PC-9 (cell line): Measurements from ENCODE around the gene POGZ. TPM values are rescaled to one million over a fixed set of nuclear protein-coding genes. Genes with fewer than 3 reads are reported as not detected.

Experiments
- BruUV-seq: library from RNA; stranded (reverse); fragments of 400-500 nt; replicated peaks from 2 replicates; lab custom pipeline; 2021; lab: Mats Ljungman, UMichigan
- CTCF ChIA-PET: fragments of 300-600 bp; sonication (Branson Sonifier 250); formaldehyde crosslinking; loops from one replicate; lab custom pipeline; 2022; ENCODE audit warnings: antibody characterized with exemption; lab: Charles Lee
- POLR2A ChIA-PET: fragments of 300-600 bp; sonication (Branson Sonifier 250); formaldehyde crosslinking; loops from one replicate; lab custom pipeline; 2022; ENCODE audit warnings: antibody characterized with exemption; ENCODE audit not compliant: unreplicated experiment; lab: Charles Lee
- DNase-seq, 2 experiments: peaks; one replicate each; pipeline versions ENCODE4 v3.0.0 to v3.0.0-alpha.2; 2015 to 2022; ENCODE audit warnings: mixed read lengths in 1 of 2
- H2AFZ ChIP-seq: fragments of 200-600 bp; sonication (generic); 2 replicates; pipeline ENCODE4 v1.8.1; 2017; ENCODE audit warnings: antibody characterized with exemption
- H3F3A ChIP-seq: fragments of 200-600 bp; sonication (generic); 2 replicates; pipeline ENCODE4 v1.8.1; 2017; ENCODE audit warnings: antibody characterized with exemption, mild to moderate bottlenecking, low read depth; ENCODE audit not compliant: insufficient read depth
- H3K27ac ChIP-seq: fragments of 200-600 bp; sonication (generic); 2 replicates; pipeline ENCODE4 v1.6.1; 2016; ENCODE audit warnings: mixed run types
- H3K27me3 ChIP-seq: fragments of 200-600 bp; sonication (generic); 2 replicates; pipeline ENCODE4 v1.6.1; 2016; ENCODE audit warnings: low read depth, mixed run types; ENCODE audit not compliant: insufficient read depth
- H3K36me3 ChIP-seq: fragments of 200-600 bp; sonication (generic); 2 replicates; pipeline ENCODE4 v1.6.1; 2016; ENCODE audit warnings: low read depth, mixed run types
- H3K4me1 ChIP-seq: fragments of 200-600 bp; sonication (generic); replicated peaks from 2 replicates; pipeline ENCODE4 v1.6.1; 2016; ENCODE audit warnings: mixed run types; ENCODE audit not compliant: insufficient read depth
- H3K4me2 ChIP-seq: fragments of 200-600 bp; sonication (generic); 2 replicates; pipeline ENCODE4 v1.6.1; 2017; ENCODE audit warnings: mixed run types
- H3K4me3 ChIP-seq: fragments of 200-600 bp; sonication (generic); 2 replicates; pipeline ENCODE4 v1.6.1; 2016; ENCODE audit warnings: mixed run types
- H3K79me2 ChIP-seq: fragments of 200-600 bp; sonication (generic); 2 replicates; pipeline ENCODE4 v1.6.1; 2017; ENCODE audit warnings: low read depth, mixed run types
- H3K9me2 ChIP-seq: fragments of 200-600 bp; sonication (generic); 2 replicates; pipeline ENCODE4 v1.8.1; 2017; ENCODE audit warnings: mild to moderate bottlenecking; ENCODE audit not compliant: insufficient read depth
- H3K9me3 ChIP-seq: fragments of 200-600 bp; sonication (generic); 2 replicates; pipeline ENCODE4 v1.8.1; 2016; ENCODE audit warnings: low read depth; ENCODE audit not compliant: insufficient read depth
- H4K20me1 ChIP-seq: fragments of 200-600 bp; sonication (generic); 2 replicates; pipeline ENCODE4 v1.8.1; 2017; ENCODE audit not compliant: insufficient read depth
- CTCF ChIP-seq: fragments of 200-600 bp; sonication (generic); conservative IDR thresholded peaks from 2 replicates; pipeline ENCODE4 v1.6.1; 2017; ENCODE audit warnings: mixed run types, antibody characterized with exemption, mild to moderate bottlenecking, moderate library complexity
- EZH2 ChIP-seq: fragments of 200-600 bp; sonication (generic); IDR thresholded peaks from 2 replicates; pipeline ENCODE4 v1.8.0; 2017; ENCODE audit warnings: antibody characterized with exemption, low read depth
- intact Hi-C: fragments of 100-400 bp; cut with micrococcal nuclease; formaldehyde crosslinking; loops from one replicate; pipeline ENCODE4 v1.10.0; 2022; ENCODE audit not compliant: unreplicated experiment
- total RNA-seq: library from RNA; stranded (reverse); gene quantifications from 2 replicates; pipeline ENCODE4 v1.2.3, GENCODE V29; 2021

Gene POGZ
- total RNA-seq, 1 experiment from 2014 or later: 71.0 TPM

GRCh38 chr1:151370211-151370911 lies 88.9 kb downstream of the POGZ start:
- DNase-seq: no peak
- no TSS peak for BruUV-seq
- ChIA-PET POLR2A (interaction anchor here (0.5 to 0.6 kb wide), 2 partner anchors 308 to 628 kb away, joined by 3 read pairs; no protein-coding TSS in a partner anchor), CTCF (interaction anchor here (0.5 kb wide), 1 partner anchor 13 kb away, joined by 3 read pairs; no protein-coding TSS in a partner anchor)
- peaks cover 5% of the 10 kb centered on the region; the same call in 1 of the 2 replicates for H3F3A ChIP-seq
- no peak overlapping the region; the same call in 1 of the 2 replicates for H2AFZ ChIP-seq
- H3K27me3 ChIP-seq: no peaks in the 10 kb centered on the region
- intact Hi-C loops: no loop called here
- no peaks in the 10 kb centered on the region for H4K20me1 ChIP-seq
- no peaks in the 10 kb centered on the region for H3K9me2 ChIP-seq
- no peak overlapping the region for H3K4me2 ChIP-seq
- no peaks in the 10 kb centered on the region for H3K36me3 ChIP-seq
- H3K79me2 ChIP-seq: no peaks in the 10 kb centered on the region
- no peaks in the 10 kb centered on the region for H3K9me3 ChIP-seq
- no peak overlapping the region for H3K4me3 ChIP-seq
- TF ChIP-seq CTCF (no peak), EZH2 (no peak)
- H3K27ac ChIP-seq: no peak overlapping the region
- no peaks in the 10 kb centered on the region; the same call in 1 of the 2 replicates for H3K4me1 ChIP-seq

DNA sequence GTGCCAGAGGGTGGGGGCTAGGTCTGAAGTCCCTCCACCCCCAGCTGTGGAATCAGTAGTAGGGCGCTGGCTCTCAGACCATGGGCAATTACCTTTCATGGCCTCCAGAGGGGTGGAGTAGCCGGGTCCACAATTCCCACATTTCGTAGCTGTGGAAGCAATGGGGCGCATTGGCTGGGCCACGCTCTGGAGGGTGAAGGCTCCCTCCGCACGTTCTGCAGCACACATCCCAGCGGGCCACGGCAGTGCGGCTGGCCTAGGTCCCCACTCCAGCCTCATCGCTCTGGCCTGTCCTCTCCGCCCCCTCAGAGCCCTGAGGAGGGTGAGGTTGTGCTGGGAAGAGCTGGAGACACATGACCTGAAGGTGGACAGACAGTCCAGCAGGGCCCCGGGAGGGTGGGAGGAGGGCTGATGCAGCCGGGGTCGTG lies 89.7 kb downstream of the POGZ start:
- ChIA-PET POLR2A (interaction anchor here (0.6 kb wide), 1 partner anchor 307 kb away, joined by 3 read pairs; no protein-coding TSS in a partner anchor), CTCF (no interaction called here)
- no peaks in the 10 kb centered on the region for H3K79me2 ChIP-seq
- H3K36me3 ChIP-seq: no peaks in the 10 kb centered on the region
- H4K20me1 ChIP-seq: no peaks in the 10 kb centered on the region
- TF ChIP-seq EZH2: no peak
- TF ChIP-seq CTCF: no peak
- no peaks in the 10 kb centered on the region for H3K9me2 ChIP-seq
- BruUV-seq: no TSS peak
- H2AFZ ChIP-seq: no peak overlapping the region
- DNase-seq: no peak
- intact Hi-C loops: no loop called here
- H3K4me1 ChIP-seq: no peaks in the 10 kb centered on the region; the same call in 1 of the 2 replicates
- H3K4me2 ChIP-seq: no peak overlapping the region
- H3K27me3 ChIP-seq: no peaks in the 10 kb centered on the region
- no peaks in the 10 kb centered on the region for H3K9me3 ChIP-seq
- H3K4me3 ChIP-seq: no peak overlapping the region
- no peak overlapping the region for H3K27ac ChIP-seq
- peaks cover 5% of the 10 kb centered on the region; the same call in 1 of the 2 replicates for H3F3A ChIP-seq

DNA sequence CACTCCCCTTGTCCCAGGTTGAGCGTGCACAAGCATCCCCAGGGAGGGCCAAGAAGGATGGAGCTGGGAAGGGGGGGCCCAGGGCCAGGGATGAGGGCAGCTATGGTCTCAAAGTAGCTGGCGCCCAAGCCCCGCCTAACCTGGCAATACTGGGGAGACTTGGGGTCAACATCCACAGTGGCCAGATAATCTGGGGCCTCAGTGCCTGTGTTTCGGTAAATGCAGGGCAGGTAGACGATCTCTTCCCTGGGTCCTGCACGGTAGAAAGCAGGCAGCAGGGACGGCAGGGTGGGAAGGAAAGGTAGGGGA lies 90.0 kb downstream of the POGZ start:
- CTCF ChIA-PET: interaction anchor here (0.6 kb wide), 1 partner anchor 126 kb away, joined by 6 read pairs; no protein-coding TSS in a partner anchor

More for the DNA sequence above, 90.0 kb downstream of the POGZ start:
- no peak overlapping the region for H3K27ac ChIP-seq
- no peak overlapping the region for H3K4me2 ChIP-seq
- intact Hi-C loops: no loop called here
- no TSS peak for BruUV-seq
- DNase-seq: no peak
- H3K4me1 ChIP-seq: no peaks in the 10 kb centered on the region; the same call in 1 of the 2 replicates
- POLR2A ChIA-PET: no interaction called here
- TF ChIP-seq CTCF (no peak), EZH2 (no peak)
- peaks cover 5% of the 10 kb centered on the region; the same call in 1 of the 2 replicates for H3F3A ChIP-seq
- H3K4me3 ChIP-seq: no peak overlapping the region
- no peaks in the 10 kb centered on the region for H3K27me3 ChIP-seq
- no peaks in the 10 kb centered on the region for H3K79me2 ChIP-seq
- no peaks in the 10 kb centered on the region for H4K20me1 ChIP-seq
- H3K9me3 ChIP-seq: no peaks in the 10 kb centered on the region
- no peak overlapping the region for H2AFZ ChIP-seq
- H3K9me2 ChIP-seq: no peaks in the 10 kb centered on the region
- H3K36me3 ChIP-seq: no peaks in the 10 kb centered on the region
